Heart left ventricle (tissue), 16 donors: ENCODE results near the gene RIMS3. TPM values are rescaled to one million over a fixed set of nuclear protein-coding genes. Genes with fewer than 3 reads are reported as not detected.
"Not testable (repeated sequence)": the region's sequence is repeated elsewhere in the genome, so short reads cannot be mapped to it uniquely, and the experiment has no call there.

ENCODE experiments used
- ATAC-seq, 4 donors: fragments of 200-7000 bp; cut with Tn5 transposase; one replicate each; pipeline ENCODE4 v1.9.1; 2020 to 2022; ENCODE audit warnings: moderate library complexity in 4 of 4, mild to moderate bottlenecking in 3 of 4, moderate number of reproducible peaks in 1 of 4
- DNase-seq, 5 donors: peaks; one replicate each; pipeline ENCODE4 v3.0.0-alpha.2; 2020
- H3K27ac ChIP-seq, 12 donors: fragments of 200-600 bp; sonication (generic) in 4 of 12; one replicate each; pipeline versions ENCODE4 v1.5.0 to v1.8.0; 2016 to 2022; ENCODE audit warnings: mild to moderate bottlenecking in 2 of 12
- H3K27me3 ChIP-seq, 9 donors: fragments of 200-600 bp; sonication (generic) in 2 of 9; one replicate each; pipeline versions ENCODE4 v1.5.1 to v1.8.0; 2016 to 2022; ENCODE audit warnings: mild to moderate bottlenecking in 3 of 9
- H3K36me3 ChIP-seq, 9 donors: fragments of 200-600 bp; sonication (generic) in 2 of 9; one replicate each; pipeline versions ENCODE4 v1.5.0 to v1.8.0; 2018 to 2022; ENCODE audit warnings: mild to moderate bottlenecking in 2 of 9
- H3K4me1 ChIP-seq, 12 donors: fragments of 200-600 bp; sonication (generic) in 4 of 12; one replicate each; pipeline versions ENCODE4 v1.5.0 to v1.8.0; 2016 to 2022; ENCODE audit warnings: mild to moderate bottlenecking in 3 of 12
- H3K4me3 ChIP-seq, 12 donors: fragments of 200-600 bp; sonication (generic) in 4 of 12; one replicate each; pipeline versions ENCODE4 v1.5.0 to v1.8.0; 2017 to 2022; ENCODE audit warnings: mild to moderate bottlenecking in 9 of 12, moderate library complexity in 4 of 12
- H3K9me3 ChIP-seq, 12 donors: fragments of 200-600 bp; sonication (generic) in 4 of 12; one replicate each; pipeline versions ENCODE4 v1.5.0 to v1.8.0; 2016 to 2022; ENCODE audit warnings: mild to moderate bottlenecking in 1 of 12
- CTCF ChIP-seq, 12 donors: fragments of 200-600 bp; sonication (generic) in 4 of 12; IDR thresholded peaks; one replicate each; pipeline versions ENCODE4 v1.5.0 to v1.8.0; 2018 to 2022; ENCODE audit warnings: antibody characterized with exemption in 12 of 12, mild to moderate bottlenecking in 5 of 12
- POLR2A ChIP-seq, 2 donors: fragments of 450-650 bp; IDR thresholded peaks; one replicate each; pipeline ENCODE4 v1.6.1; 2017; ENCODE audit warnings: antibody characterized with exemption in 2 of 2, mild to moderate bottlenecking in 2 of 2, moderate library complexity in 2 of 2
- WGBS, 4 donors: extraction: QIAGEN DNeasy Blood & Tissue Kit in 2 of 4; methylation state at CpG; one replicate each; pipeline versions ENCODE4 v1.1.5 to v1.1.7; 2013 to 2018; 5-methylcytosine and 5-hydroxymethylcytosine counted together
- intact Hi-C, 10 donors: fragments of 100-400 bp; cut with DNase I; formaldehyde crosslinking; loops; one replicate each; pipeline versions ENCODE4 v1.11.1 to v1.14.2; 2022
- polyA plus RNA-seq, 2 donors: library from polyadenylated mRNA; stranded (reverse); fragments of 200-250 nt; gene quantifications; one replicate each; pipeline ENCODE4 v1.2.3, GENCODE V29; 2013
- total RNA-seq, 9 donors: library from RNA; depleted of rRNA in 2 of 9; stranded (reverse); fragments of >200 nt in 2 of 9; fragmentation: NEBNext Ultra II Directional in 3 of 9; extraction: Animal tissue kit (Norgen Biotek cat#: 25700) in 3 of 9; gene quantifications; one replicate each; pipeline versions ENCODE4 v1.1.0 to v1.2.4, GENCODE V29; 2016 to 2023
- donor health status: ischemic (EF 13 %, LVEDD 7.1; RV severe dilation, severe dysfunction).
- donor health status: healthy with polysubstance abuse.
- donor health status: DM: no; HTN: yes; CAD: no.
- donor health status: DM: no; HTN: no; CAD: no.
- donor health status: ischemic (EF 25% LVEDD 6.9; RV normal size, moderate dysfunction).
- donor health status: ischemic (EF 25% LVEDD 5.7; RV mildly dilated, moderate dysfunction).
- donor health status: healthy.
- donor health status: DM: yes; HTN: yes; CAD: no.
- donor health status: ischemic (EF 35%, LVEDD 5.7; RV mildly dilated, moderate dysfunction).
- donor health status: nonischemic (EF 11% LVEDD 7.7; RV severe dilation, severe dysfunction).
- donor health status: DM: yes; HTN: yes; CAD: no.
- donor health status: PGD.
- donor health status: ischemic (EF 29% LVEDD 5.4; RV normal size, mild dysfunction).
- donor health status: nonischemic (EF 23%, LVEDD 6.1; RV moderate dilation, normal function).

The RIMS3 gene
- total and polyA plus RNA-seq, 11 donors = 0.23 to 3.0 (median 1.00) TPM

GRCh38 chr1:40583980-40584379, 81.5 kb downstream of the RIMS3 start:
- intact Hi-C loops = no loop called here
- Histone ChIP-seq H3K4me3 (no peak overlapping the region), H3K9me3 (no peaks in the 10 kb centered on the region), H3K27ac (no peak overlapping the region), H3K36me3 (no peaks in the 10 kb centered on the region), H3K4me1 (peaks cover 0 to 10% (median 0%) of the 10 kb centered on the region in 12 donors), H3K27me3 (no peaks in the 10 kb centered on the region)
- TF ChIP-seq POLR2A (IDR thresholded peaks at IDR 0.05) (no peak), CTCF (IDR thresholded peaks at IDR 0.05) (no peak)
- ATAC-seq (no peak), DNase-seq (no peak)
- 68 to 74% (median 71%) methylated on average over 6 of the region's 6 CpGs for WGBS, 4 donors

- intact Hi-C loops = no loop called here
- ATAC-seq (no peak), DNase-seq (no peak)
- Histone ChIP-seq H3K4me3 (no peak overlapping the region), H3K27me3 (no peaks in the 10 kb centered on the region), H3K36me3 (no peaks in the 10 kb centered on the region), H3K27ac (no peak overlapping the region), H3K9me3 (no peaks in the 10 kb centered on the region), H3K4me1 (peaks cover 0 to 10% (median 0%) of the 10 kb centered on the region in 12 donors)
- TF ChIP-seq POLR2A (IDR thresholded peaks at IDR 0.05) = no peak
- TF ChIP-seq CTCF (IDR thresholded peaks at IDR 0.05) = no peak
- WGBS, 4 donors = 85 to 92% (median 88%) methylated on average over 2 of the region's 2 CpGs
These were observed 83.4 kb downstream of the RIMS3 start for GRCh38 chr1:40582116-40582515.

- no peak overlapping the region for H3K27ac ChIP-seq
- TF ChIP-seq POLR2A (IDR thresholded peaks at IDR 0.05) = no peak
- no peak for TF ChIP-seq CTCF (IDR thresholded peaks at IDR 0.05)
- intact Hi-C loops = no loop called here
- no peak for DNase-seq
- H3K9me3 ChIP-seq = no peaks in the 10 kb centered on the region
- H3K27me3 ChIP-seq = no peaks in the 10 kb centered on the region
- no peaks in the 10 kb centered on the region for H3K36me3 ChIP-seq
- ATAC-seq = no peak
- H3K4me1 ChIP-seq = peaks cover 0 to 4% (median 0%) of the 10 kb centered on the region in 12 donors
- no peak overlapping the region for H3K4me3 ChIP-seq
These were observed 90.1 kb downstream of the RIMS3 start for GRCh38 chr1:40575336-40575735.

- H3K4me1 ChIP-seq, ATAC-seq, H3K4me3 ChIP-seq, H3K36me3 ChIP-seq, H3K27ac ChIP-seq, H3K9me3 ChIP-seq, H3K27me3 ChIP-seq, DNase-seq, intact Hi-C loops: not testable (repeated sequence)
- 68 to 80% (median 70%) methylated on average over 3 of the region's 3 CpGs for WGBS, 4 donors
These were observed 90.7 kb downstream of the RIMS3 start for GRCh38 chr1:40574805-40575204.

Other genes starting within 250 kb of the RIMS3 start
- gene ZFP69B, start 215.2 kb downstream of the RIMS3 start, total RNA-seq = 1 to 10 TPM in 5 of 9 donors, under 1 TPM in 4; 0.44 to 2.6 (median 1.1) TPM
- gene ZFP69B, start 215.2 kb downstream of the RIMS3 start, polyA plus RNA-seq = 1 to 10 TPM in 1 of 2 donors, under 1 TPM in 1; 0.42 to 1.5 TPM
- 1 to 10 TPM in 8 of 9 donors, under 1 TPM in 1; 0.75 to 3.1 (median 2.0) TPM for gene ZFP69, start 188.4 kb downstream of the RIMS3 start, total RNA-seq
- gene ZFP69, start 188.4 kb downstream of the RIMS3 start, polyA plus RNA-seq = 1 to 10 TPM; 1.4 to 1.7 TPM
- gene EXO5, start 156.9 kb downstream of the RIMS3 start, total RNA-seq = 1 to 10 TPM; 2.7 to 6.4 (median 5.1) TPM
- 1 to 10 TPM; 1.7 to 5.1 TPM for gene EXO5, start 156.9 kb downstream of the RIMS3 start, polyA plus RNA-seq
- 10 to 100 TPM in 2 of 9 donors, 1 to 10 TPM in 7; 5.2 to 12.1 (median 8.5) TPM for gene ZNF684, start 134.0 kb downstream of the RIMS3 start, total RNA-seq
- gene ZNF684, start 134.0 kb downstream of the RIMS3 start, polyA plus RNA-seq = 1 to 10 TPM; 4.5 to 6.2 TPM
- gene NFYC, start 26.0 kb upstream of the RIMS3 start, total RNA-seq = 10 to 100 TPM; 52.6 to 82.8 (median 69.4) TPM
- 10 to 100 TPM; 45.2 to 52.8 TPM for gene NFYC, start 26.0 kb upstream of the RIMS3 start, polyA plus RNA-seq
- gene KCNQ4, start 118.1 kb upstream of the RIMS3 start, total RNA-seq = 1 to 10 TPM; 1.3 to 4.4 (median 2.2) TPM
- 1 to 10 TPM; 1.3 to 1.8 TPM for gene KCNQ4, start 118.1 kb upstream of the RIMS3 start, polyA plus RNA-seq
- gene CITED4, start 196.7 kb upstream of the RIMS3 start, total RNA-seq = 10 to 100 TPM; 23.7 to 49.5 (median 34.3) TPM
- gene CITED4, start 196.7 kb upstream of the RIMS3 start, polyA plus RNA-seq = 10 to 100 TPM in 1 of 2 donors, 1 to 10 TPM in 1; 3.2 to 19.1 TPM